ENCODE results near the gene CELF2.

- TF ChIP-seq KDM5B (IDR thresholded peaks at IDR 0.05; ENCODE audit: insufficient replicate concordance, low read depth, low read length) (no peak), CBX8 (IDR thresholded peaks at IDR 0.05; ENCODE audit: borderline replicate concordance, extremely low read depth, low read depth, low read length, poor library complexity, severe bottlenecking) (no peak), JUND (IDR thresholded peaks at IDR 0.05; ENCODE audit: borderline replicate concordance, low read depth, low read length) (no peak), JUND (tag; IDR thresholded peaks at IDR 0.05; ENCODE audit: borderline replicate concordance, low read depth, low read length) (no peak), CEBPB (tag; IDR thresholded peaks at IDR 0.05) (no peak), ZBTB7A (IDR thresholded peaks at IDR 0.05; ENCODE audit: borderline replicate concordance, control insufficient read depth, low read depth, low read length) (no peak), FOS (IDR thresholded peaks at IDR 0.05; ENCODE audit: extremely low read depth, insufficient read length) (no peak), HNRNPL (IDR thresholded peaks at IDR 0.05; ENCODE audit: low read depth, low read length) (no peak), SMARCA4 (IDR thresholded peaks at IDR 0.05) (no peak), KLF16 (IDR thresholded peaks at IDR 0.05) (no peak), CREB3 (tag; conservative IDR thresholded peaks at IDR 0.05; ENCODE audit: low read depth) (no peak)
- TF ChIP-seq, protein P1, sequence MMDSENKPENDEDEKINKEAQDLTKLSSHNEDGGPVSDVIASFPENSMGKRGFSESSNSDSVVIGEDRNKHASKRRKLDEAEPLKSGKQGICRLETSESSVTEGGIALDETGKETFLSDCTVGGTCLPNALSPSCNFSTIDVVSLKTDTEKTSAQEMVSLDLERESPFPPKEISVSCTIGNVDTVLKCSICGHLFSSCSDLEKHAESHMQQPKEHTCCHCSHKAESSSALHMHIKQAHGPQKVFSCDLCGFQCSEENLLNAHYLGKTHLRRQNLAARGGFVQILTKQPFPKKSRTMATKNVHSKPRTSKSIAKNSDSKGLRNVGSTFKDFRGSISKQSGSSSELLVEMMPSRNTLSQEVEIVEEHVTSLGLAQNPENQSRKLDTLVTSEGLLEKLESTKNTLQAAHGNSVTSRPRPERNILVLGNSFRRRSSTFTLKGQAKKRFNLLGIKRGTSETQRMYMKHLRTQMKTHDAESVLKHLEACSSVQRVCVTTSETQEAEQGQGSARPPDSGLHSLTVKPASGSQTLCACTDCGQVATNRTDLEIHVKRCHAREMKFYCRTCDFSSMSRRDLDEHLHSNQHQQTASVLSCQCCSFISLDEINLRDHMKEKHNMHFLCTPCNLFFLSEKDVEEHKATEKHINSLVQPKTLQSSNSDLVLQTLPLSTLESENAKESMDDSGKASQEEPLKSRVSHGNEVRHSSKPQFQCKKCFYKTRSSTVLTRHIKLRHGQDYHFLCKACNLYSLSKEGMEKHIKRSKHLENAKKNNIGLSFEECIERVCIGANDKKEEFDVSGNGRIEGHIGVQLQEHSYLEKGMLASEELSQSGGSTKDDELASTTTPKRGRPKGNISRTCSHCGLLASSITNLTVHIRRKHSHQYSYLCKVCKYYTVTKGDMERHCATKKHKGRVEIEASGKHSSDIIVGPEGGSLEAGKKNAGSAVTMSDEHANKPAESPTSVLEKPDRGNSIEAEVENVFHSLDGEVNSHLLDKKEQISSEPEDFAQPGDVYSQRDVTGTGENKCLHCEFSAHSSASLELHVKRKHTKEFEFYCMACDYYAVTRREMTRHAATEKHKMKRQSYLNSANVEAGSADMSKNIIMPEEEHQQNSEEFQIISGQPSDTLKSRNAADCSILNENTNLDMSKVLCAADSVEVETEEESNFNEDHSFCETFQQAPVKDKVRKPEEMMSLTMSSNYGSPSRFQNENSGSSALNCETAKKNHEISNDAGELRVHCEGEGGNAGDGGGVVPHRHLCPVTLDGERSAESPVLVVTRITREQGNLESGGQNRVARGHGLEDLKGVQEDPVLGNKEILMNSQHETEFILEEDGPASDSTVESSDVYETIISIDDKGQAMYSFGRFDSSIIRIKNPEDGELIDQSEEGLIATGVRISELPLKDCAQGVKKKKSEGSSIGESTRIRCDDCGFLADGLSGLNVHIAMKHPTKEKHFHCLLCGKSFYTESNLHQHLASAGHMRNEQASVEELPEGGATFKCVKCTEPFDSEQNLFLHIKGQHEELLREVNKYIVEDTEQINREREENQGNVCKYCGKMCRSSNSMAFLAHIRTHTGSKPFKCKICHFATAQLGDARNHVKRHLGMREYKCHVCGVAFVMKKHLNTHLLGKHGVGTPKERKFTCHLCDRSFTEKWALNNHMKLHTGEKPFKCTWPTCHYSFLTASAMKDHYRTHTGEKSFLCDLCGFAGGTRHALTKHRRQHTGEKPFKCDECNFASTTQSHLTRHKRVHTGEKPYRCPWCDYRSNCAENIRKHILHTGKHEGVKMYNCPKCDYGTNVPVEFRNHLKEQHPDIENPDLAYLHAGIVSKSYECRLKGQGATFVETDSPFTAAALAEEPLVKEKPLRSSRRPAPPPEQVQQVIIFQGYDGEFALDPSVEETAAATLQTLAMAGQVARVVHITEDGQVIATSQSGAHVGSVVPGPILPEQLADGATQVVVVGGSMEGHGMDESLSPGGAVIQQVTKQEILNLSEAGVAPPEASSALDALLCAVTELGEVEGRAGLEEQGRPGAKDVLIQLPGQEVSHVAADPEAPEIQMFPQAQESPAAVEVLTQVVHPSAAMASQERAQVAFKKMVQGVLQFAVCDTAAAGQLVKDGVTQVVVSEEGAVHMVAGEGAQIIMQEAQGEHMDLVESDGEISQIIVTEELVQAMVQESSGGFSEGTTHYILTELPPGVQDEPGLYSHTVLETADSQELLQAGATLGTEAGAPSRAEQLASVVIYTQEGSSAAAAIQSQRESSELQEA (IDR thresholded peaks at IDR 0.05; ENCODE audit: low read depth) = no peak
- TF ChIP-seq, protein P2, sequence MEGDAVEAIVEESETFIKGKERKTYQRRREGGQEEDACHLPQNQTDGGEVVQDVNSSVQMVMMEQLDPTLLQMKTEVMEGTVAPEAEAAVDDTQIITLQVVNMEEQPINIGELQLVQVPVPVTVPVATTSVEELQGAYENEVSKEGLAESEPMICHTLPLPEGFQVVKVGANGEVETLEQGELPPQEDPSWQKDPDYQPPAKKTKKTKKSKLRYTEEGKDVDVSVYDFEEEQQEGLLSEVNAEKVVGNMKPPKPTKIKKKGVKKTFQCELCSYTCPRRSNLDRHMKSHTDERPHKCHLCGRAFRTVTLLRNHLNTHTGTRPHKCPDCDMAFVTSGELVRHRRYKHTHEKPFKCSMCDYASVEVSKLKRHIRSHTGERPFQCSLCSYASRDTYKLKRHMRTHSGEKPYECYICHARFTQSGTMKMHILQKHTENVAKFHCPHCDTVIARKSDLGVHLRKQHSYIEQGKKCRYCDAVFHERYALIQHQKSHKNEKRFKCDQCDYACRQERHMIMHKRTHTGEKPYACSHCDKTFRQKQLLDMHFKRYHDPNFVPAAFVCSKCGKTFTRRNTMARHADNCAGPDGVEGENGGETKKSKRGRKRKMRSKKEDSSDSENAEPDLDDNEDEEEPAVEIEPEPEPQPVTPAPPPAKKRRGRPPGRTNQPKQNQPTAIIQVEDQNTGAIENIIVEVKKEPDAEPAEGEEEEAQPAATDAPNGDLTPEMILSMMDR (IDR thresholded peaks at IDR 0.05 in 2 of 3, conservative IDR thresholded peaks at IDR 0.05 in 1 of 3; ENCODE audit: insufficient read depth in 2 of 3, low read depth in 1 of 3, low read length in 3 of 3) = no peak
- TF ChIP-seq, protein P3, sequence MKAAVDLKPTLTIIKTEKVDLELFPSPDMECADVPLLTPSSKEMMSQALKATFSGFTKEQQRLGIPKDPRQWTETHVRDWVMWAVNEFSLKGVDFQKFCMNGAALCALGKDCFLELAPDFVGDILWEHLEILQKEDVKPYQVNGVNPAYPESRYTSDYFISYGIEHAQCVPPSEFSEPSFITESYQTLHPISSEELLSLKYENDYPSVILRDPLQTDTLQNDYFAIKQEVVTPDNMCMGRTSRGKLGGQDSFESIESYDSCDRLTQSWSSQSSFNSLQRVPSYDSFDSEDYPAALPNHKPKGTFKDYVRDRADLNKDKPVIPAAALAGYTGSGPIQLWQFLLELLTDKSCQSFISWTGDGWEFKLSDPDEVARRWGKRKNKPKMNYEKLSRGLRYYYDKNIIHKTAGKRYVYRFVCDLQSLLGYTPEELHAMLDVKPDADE (conservative IDR thresholded peaks at IDR 0.05; ENCODE audit: control insufficient read depth, low read depth, low read length) = no peak
Observed at GRCh38 chr10:11107948-11108347, 90.3 kb downstream of the CELF2 start.

Measured in K562 (cell line).